Astrocyte (in vitro differentiated cells and primary cell): ENCODE measurements around the gene ROCK1. TPM values are rescaled to one million over a fixed set of nuclear protein-coding genes. Genes with fewer than 3 reads are reported as not detected.

ENCODE experiments used
- DNase-seq: peaks from one replicate; pipeline ENCODE4 v3.0.0-alpha.2; 2010; ENCODE audit warnings: low read depth
- FAIRE-seq: peaks from 2 replicates; lab custom pipeline; 2011; peaks lifted over from hg19 to GRCh38; lab: Jason Lieb, UNC
- H2AFZ ChIP-seq: 2 replicates; pipeline ENCODE4 v1.6.0; 2012; ENCODE audit warnings: low read depth, low read length, inconsistent platforms
- H3K27ac ChIP-seq: 2 replicates; pipeline ENCODE4 v1.5.1; 2011; ENCODE audit warnings: low read depth, low read length, inconsistent platforms
- H3K27me3 ChIP-seq: 2 replicates; pipeline ENCODE4 v1.6.0; 2011; ENCODE audit warnings: low read length, inconsistent platforms; ENCODE audit not compliant: insufficient read depth
- H3K36me3 ChIP-seq: 2 replicates; pipeline ENCODE4 v1.5.1; 2011; ENCODE audit warnings: low read length, inconsistent platforms; ENCODE audit not compliant: insufficient read depth
- H3K4me1 ChIP-seq: 2 replicates; pipeline ENCODE4 v1.5.1; 2011; ENCODE audit warnings: low read length, inconsistent platforms; ENCODE audit not compliant: insufficient read depth
- H3K4me2 ChIP-seq: 2 replicates; pipeline ENCODE4 v1.6.0; 2012; ENCODE audit warnings: low read length, inconsistent platforms
- H3K4me3 ChIP-seq: 2 replicates; pipeline ENCODE4 v1.5.1; 2011; ENCODE audit warnings: low read depth, mild to moderate bottlenecking, low read length, inconsistent platforms; ENCODE audit not compliant: insufficient read depth
- H3K79me2 ChIP-seq: 2 replicates; pipeline ENCODE4 v1.6.0; 2012; ENCODE audit warnings: mild to moderate bottlenecking, low read length, inconsistent platforms; ENCODE audit not compliant: insufficient read depth
- H3K9ac ChIP-seq: 2 replicates; pipeline ENCODE4 v1.6.0; 2012; ENCODE audit warnings: mild to moderate bottlenecking, low read length, inconsistent platforms
- H3K9me3 ChIP-seq: 2 replicates; pipeline ENCODE4 v1.5.1; 2012; ENCODE audit warnings: low read depth, mild to moderate bottlenecking, low read length, inconsistent platforms; ENCODE audit not compliant: insufficient read depth
- H4K20me1 ChIP-seq: 2 replicates; pipeline ENCODE4 v1.6.0; 2012; ENCODE audit warnings: low read length, inconsistent platforms; ENCODE audit not compliant: insufficient read depth
- H3K27ac Mint-ChIP-seq: one replicate; pipeline ENCODE4 v1.8.0; 2021; ENCODE audit warnings: mild to moderate bottlenecking, mixed read lengths; ENCODE audit not compliant: unreplicated experiment
- H3K27me3 Mint-ChIP-seq: one replicate; pipeline ENCODE4 v1.8.0; 2021; ENCODE audit warnings: low read depth, mixed read lengths; ENCODE audit not compliant: unreplicated experiment
- H3K36me3 Mint-ChIP-seq: one replicate; pipeline ENCODE4 v1.8.0; 2021; ENCODE audit warnings: low read depth, mixed read lengths; ENCODE audit not compliant: unreplicated experiment
- H3K4me1 Mint-ChIP-seq: one replicate; pipeline ENCODE4 v1.8.0; 2021; ENCODE audit warnings: low read depth, mixed read lengths; ENCODE audit not compliant: unreplicated experiment
- H3K4me3 Mint-ChIP-seq: one replicate; pipeline ENCODE4 v1.8.0; 2021; ENCODE audit warnings: mild to moderate bottlenecking, moderate library complexity, mixed read lengths; ENCODE audit not compliant: unreplicated experiment
- H3K9me3 Mint-ChIP-seq: one replicate; pipeline ENCODE4 v1.8.0; 2021; ENCODE audit warnings: mild to moderate bottlenecking, mixed read lengths; ENCODE audit not compliant: unreplicated experiment
- CTCF ChIP-seq: IDR thresholded peaks from 2 replicates; pipeline ENCODE4 v1.5.1; 2011; ENCODE audit warnings: low read depth, mild to moderate bottlenecking, inconsistent platforms, low read length, moderate library complexity; ENCODE audit not compliant: insufficient read depth
- EZH2 ChIP-seq: IDR thresholded peaks from 2 replicates; pipeline ENCODE4 v1.6.1; 2012; ENCODE audit warnings: mild to moderate bottlenecking, low read length, inconsistent platforms; ENCODE audit not compliant: insufficient read depth
- total RNA-seq: library from RNA; stranded (reverse); gene quantifications from 2 replicates; pipeline ENCODE4 v1.2.1, GENCODE V29; 2021

The ROCK1 gene
- total RNA-seq, 1 donor from 2014 or later = 57.8 TPM

GRCh38 chr18:21134895-21135294, 23.3 kb upstream of the ROCK1 start:
- no peaks in the 10 kb centered on the region for H3K27me3 Mint-ChIP-seq
- H3K4me3 Mint-ChIP-seq = no peak overlapping the region
- no peaks in the 10 kb centered on the region for H3K27me3 ChIP-seq
- no peak for DNase-seq
- TF ChIP-seq CTCF (no peak), EZH2 (no peak)
- H3K27ac Mint-ChIP-seq = no peak overlapping the region
- H3K9me3 Mint-ChIP-seq = no peaks in the 10 kb centered on the region
- H3K4me1 ChIP-seq = no peaks in the 10 kb centered on the region
- no peak overlapping the region for H2AFZ ChIP-seq
- no peak overlapping the region for H3K9ac ChIP-seq
- no peak overlapping the region for H3K4me2 ChIP-seq
- FAIRE-seq = no peak
- no peaks in the 10 kb centered on the region for H3K36me3 ChIP-seq
- H3K4me1 Mint-ChIP-seq = peaks cover 8% of the 10 kb centered on the region
- H3K27ac ChIP-seq = no peak overlapping the region
- no peaks in the 10 kb centered on the region for H3K9me3 ChIP-seq
- H4K20me1 ChIP-seq = no peaks in the 10 kb centered on the region
- H3K79me2 ChIP-seq = no peaks in the 10 kb centered on the region
- no peaks in the 10 kb centered on the region for H3K36me3 Mint-ChIP-seq
- H3K4me3 ChIP-seq = no peak overlapping the region

GRCh38 chr18:21132398-21132918, 20.8 kb upstream of the ROCK1 start:
- Histone ChIP-seq H3K4me1 (no peaks in the 10 kb centered on the region), H3K9ac (no peak overlapping the region), H3K9me3 (no peaks in the 10 kb centered on the region), H3K27me3 (no peaks in the 10 kb centered on the region), H3K27ac (no peak overlapping the region), H3K4me2 (no peak overlapping the region), H2AFZ (no peak overlapping the region), H3K4me3 (no peak overlapping the region), H4K20me1 (no peaks in the 10 kb centered on the region), H3K36me3 (no peaks in the 10 kb centered on the region), H3K79me2 (no peaks in the 10 kb centered on the region)
- TF ChIP-seq EZH2 = no peak
- TF ChIP-seq CTCF = no peak
- no peak for FAIRE-seq
- peaks cover 14% of the 10 kb centered on the region for H3K4me1 Mint-ChIP-seq
- DNase-seq = no peak
- H3K4me3 Mint-ChIP-seq = no peak overlapping the region
- H3K27ac Mint-ChIP-seq = no peak overlapping the region
- H3K9me3 Mint-ChIP-seq = no peaks in the 10 kb centered on the region
- no peaks in the 10 kb centered on the region for H3K27me3 Mint-ChIP-seq
- H3K36me3 Mint-ChIP-seq = no peaks in the 10 kb centered on the region

- Mint-ChIP-seq H3K4me1 (peaks cover 14% of the 10 kb centered on the region), H3K27me3 (no peaks in the 10 kb centered on the region), H3K27ac (no peak overlapping the region), H3K9me3 (no peaks in the 10 kb centered on the region), H3K36me3 (no peaks in the 10 kb centered on the region), H3K4me3 (no peak overlapping the region)
- no peak overlapping the region for H3K4me3 ChIP-seq
- H3K27ac ChIP-seq = no peak overlapping the region
- TF ChIP-seq CTCF (no peak), EZH2 (no peak)
- no peaks in the 10 kb centered on the region for H3K79me2 ChIP-seq
- DNase-seq (no peak), FAIRE-seq (no peak)
- no peaks in the 10 kb centered on the region for H3K36me3 ChIP-seq
- no peaks in the 10 kb centered on the region for H3K9me3 ChIP-seq
- no peaks in the 10 kb centered on the region for H3K4me1 ChIP-seq
- no peak overlapping the region for H3K9ac ChIP-seq
- no peak overlapping the region for H3K4me2 ChIP-seq
- H4K20me1 ChIP-seq = no peaks in the 10 kb centered on the region
- H2AFZ ChIP-seq = no peak overlapping the region
- no peaks in the 10 kb centered on the region for H3K27me3 ChIP-seq
Observed at GRCh38 chr18:21131698-21132227, 20.1 kb upstream of the ROCK1 start.
